Erythroblast (primary cell): Measurements from ENCODE around the gene MCAT.

ENCODE experiments used
- DNase-seq, 2 experiments: peaks; one replicate each; lab custom pipeline; 2025; lab: John Stamatoyannopoulos, UW
- GATA1 ChIP-seq: IDR thresholded peaks from 2 replicates; pipeline ENCODE4 v1.6.1; 2011; ENCODE audit warnings: low read depth, mild to moderate bottlenecking, control low read depth, low read length, moderate library complexity
- POLR2A ChIP-seq: IDR thresholded peaks from 2 replicates; pipeline ENCODE4 v1.6.1; 2011; ENCODE audit warnings: mild to moderate bottlenecking, low read length

MCAT gene

DNA sequence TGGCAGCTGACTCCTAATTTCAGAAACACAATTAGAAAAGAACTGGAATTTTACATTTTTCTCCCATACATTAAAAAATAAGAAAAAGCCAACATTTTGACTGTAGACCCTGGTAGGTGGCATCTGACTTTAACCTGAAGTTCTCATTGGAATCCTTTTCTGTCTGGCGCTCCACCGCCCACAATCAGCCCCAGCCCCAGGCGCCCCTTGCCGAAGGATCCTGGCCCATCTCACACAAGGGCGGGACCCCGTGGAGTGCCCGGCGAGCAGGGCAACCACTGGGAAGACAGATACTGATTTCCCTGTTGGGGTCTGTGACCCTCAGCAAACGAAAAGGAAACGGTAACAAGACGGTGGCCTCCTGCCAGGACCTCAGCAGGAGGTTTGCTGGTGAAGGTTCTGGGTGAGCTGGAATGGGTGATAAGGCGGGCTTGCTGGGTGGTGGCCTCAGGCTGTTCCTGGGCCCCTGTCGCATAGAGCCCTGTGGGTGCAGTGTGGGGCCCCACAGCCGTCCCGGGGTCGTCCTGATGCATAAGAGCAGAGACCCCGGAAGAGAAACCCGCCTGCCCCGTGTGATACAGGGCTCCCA, 23.9 kb upstream of the MCAT start:
- no peak for TF ChIP-seq GATA1
- no peak for TF ChIP-seq POLR2A
- DNase-seq: peak; percentile 72 to 86

DNA sequence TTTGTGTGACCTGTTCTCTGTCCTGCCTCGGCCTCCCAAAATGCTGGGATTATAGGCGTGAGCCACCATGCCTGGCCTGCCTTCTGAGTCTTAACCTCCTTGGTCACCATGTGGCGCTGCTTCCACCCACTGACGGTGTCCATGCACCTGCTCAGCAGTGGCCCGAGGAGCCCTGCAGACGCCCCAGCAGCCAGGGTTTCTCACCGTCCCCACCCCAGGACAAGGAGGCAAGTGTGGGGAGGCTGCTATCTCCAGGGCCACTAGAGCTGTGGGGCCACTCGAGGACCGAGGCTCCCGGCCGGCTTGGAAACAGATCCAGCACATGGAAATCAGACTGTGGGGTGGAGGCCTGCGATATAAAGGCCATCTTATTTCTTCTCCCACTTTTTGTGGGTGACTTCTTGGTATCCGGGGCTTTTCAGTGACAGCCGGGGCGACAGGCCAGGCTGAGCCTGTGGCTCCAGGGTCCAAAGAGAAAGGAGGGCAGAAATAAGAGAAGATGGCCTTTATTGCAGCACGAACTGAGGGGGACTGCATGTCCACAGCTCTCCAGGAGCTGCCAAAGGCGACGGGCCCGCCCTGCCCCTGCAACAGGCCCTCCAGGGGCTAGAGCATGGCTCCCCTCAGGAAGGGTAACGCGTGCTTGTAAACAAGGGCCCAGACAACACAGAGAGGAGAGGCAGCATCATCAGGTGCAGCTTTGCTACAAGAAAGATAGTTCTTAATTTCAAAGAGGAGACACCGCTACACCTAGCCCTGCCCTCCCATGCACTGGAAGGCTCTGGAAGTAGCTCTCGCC, 23.1 kb upstream of the MCAT start:
- no peak for DNase-seq
- no peak for TF ChIP-seq GATA1
- no peak for TF ChIP-seq POLR2A

- TF ChIP-seq GATA1 (no peak), POLR2A (no peak)
- DNase-seq: no peak
Observed at GRCh38 chr22:43164636-43165035, 21.4 kb upstream of the MCAT start.

DNA sequence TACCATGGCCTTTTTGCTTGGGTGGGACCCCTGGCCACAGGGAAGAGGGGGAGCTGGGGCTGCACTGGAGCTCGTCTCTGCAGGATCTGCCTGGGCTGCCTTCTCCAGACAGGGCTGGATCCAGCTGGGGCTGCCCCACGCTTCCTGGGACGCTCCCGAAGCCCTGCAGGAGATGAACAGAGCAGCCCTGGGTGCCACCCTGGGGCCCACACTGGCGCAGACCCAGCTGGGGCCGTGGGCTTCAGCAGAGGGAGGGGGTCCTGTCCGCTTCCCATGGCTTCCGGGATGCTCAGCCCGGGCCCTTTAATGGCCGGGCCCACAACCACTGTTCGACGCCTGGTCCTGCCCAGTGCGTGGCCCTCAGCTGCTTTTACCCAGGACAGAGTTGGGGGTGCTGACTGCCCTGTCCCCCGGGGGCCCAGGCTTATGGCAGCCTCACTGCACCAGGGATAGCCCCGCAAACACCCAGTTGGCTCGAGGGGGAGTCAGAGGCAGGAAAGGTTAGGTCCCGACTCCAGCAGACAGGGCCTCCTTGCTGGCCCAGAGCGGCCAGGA, 20.1 kb upstream of the MCAT start:
- DNase-seq: no peak
- TF ChIP-seq POLR2A: no peak
- TF ChIP-seq GATA1: no peak

- no peak for TF ChIP-seq POLR2A
- TF ChIP-seq GATA1: no peak
Observed at GRCh38 chr22:43162412-43163150, 19.4 kb upstream of the MCAT start.

DNA sequence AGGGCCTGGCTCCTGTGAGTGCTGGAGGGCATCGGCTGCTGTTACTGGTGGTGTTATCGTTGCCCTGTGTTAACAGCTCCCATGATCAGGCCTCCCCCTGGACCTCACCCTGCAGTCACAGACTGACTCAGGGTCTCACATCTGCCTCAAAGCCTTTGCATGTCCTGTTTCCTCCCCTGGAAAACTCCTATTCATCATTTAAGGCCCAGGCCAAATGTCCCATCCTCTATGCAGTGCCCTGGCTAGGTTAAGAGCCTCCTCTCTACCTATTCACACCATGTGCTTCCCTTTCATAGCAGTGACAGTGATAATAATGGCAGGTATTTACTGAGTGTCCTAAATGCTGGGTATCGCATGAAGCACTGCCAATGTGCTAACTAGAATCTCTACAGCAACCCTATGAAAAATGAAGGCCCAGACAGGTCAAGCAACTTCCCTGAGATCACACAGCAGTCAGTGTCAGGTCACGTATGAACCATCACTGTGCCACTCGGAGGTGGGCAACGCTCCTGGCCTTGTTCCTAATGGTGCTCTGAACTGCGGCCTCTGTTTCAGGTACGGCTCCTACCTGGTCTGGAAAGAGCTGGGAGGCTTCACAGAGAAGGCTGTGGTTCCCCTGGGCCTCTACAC, 17.4 kb upstream of the MCAT start:
- DNase-seq: no peak
- no peak for TF ChIP-seq POLR2A
- TF ChIP-seq GATA1: no peak

More at GRCh38 chr22:43162412-43163150, 19.4 kb upstream of the MCAT start:
- DNase-seq: no peak

GRCh38 chr22:43159484-43160178, 16.4 kb upstream of the MCAT start:
- TF ChIP-seq POLR2A (no peak), GATA1 (no peak)

DNA sequence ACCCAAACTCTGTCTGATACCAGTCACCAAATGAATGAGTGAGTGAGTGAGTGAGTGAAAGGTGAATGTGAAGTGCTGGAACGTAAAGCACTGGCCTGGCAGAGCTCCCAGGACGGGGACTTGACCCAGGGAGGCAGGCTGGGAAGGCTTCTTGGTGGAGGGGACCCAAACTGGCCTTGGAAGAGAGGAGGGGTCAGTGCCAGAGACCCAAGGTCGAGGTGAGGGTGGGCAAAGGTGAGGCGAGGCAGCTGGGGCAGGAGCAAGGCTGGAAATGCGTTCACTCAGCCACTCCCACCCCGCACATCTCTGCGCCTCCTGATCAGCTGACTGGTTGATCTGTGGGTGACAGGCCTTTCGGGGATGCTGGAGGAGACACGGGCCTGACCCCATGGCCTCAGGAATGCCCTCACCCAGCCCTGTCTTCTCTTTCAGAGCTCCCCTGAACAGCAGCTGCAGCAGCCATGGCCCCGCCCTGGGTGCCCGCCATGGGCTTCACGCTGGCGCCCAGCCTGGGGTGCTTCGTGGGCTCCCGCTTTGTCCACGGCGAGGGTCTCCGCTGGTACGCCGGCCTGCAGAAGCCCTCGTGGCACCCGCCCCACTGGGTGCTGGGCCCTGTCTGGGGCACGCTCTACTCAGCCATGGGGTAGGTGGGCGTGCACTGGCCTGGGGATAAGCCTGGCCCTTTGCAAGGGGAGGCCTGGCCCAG, 15.7 kb upstream of the MCAT start:
- DNase-seq: no peak
- TF ChIP-seq GATA1 (no peak), POLR2A (no peak)

More at GRCh38 chr22:43159484-43160178, 16.4 kb upstream of the MCAT start:
- no peak for DNase-seq

DNA sequence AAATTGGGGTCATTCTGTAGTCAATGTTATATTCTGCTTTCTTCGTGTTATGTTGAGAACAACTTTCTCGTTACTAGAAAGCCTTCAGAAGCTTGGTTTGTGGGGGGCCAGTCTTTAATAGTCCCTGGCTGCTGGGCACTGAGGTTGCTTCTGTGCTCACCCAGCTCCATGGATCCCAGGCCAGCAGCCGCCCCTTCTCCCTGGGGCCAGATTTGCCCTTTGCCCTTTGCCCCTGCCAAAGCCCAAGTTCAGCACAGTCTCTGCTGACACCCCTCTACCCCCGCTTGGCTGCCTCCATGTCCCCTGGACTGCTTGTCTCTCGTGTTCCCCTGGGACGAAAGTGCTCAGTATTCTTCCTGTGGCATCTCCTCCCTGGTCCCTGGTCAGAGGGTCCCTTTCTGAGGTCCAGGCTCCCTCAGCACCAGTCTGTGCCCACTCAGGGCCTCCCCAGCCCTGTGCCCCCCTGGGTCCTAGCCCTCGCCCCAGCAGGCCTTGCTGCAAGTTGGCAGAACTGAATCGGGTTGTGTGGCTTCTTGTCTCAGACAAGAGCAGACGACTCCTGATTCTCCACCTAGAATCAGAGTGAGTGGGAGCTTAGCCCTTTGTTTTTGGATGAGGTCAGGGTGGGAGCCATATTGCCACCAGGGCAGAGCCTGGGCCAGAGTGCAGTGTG, 14.8 kb upstream of the MCAT start:
- TF ChIP-seq POLR2A: no peak
- TF ChIP-seq GATA1: no peak
- DNase-seq: no peak

GRCh38 chr22:43156413-43156812, 13.2 kb upstream of the MCAT start:
- DNase-seq: no peak
- TF ChIP-seq POLR2A (no peak), GATA1 (no peak)

- no peak for TF ChIP-seq GATA1
- no peak for TF ChIP-seq POLR2A
- no peak for DNase-seq
Observed at GRCh38 chr22:43155789-43156188, 12.6 kb upstream of the MCAT start.
